Measurements from ENCODE around the gene MYO19. TPM values are rescaled to one million over a fixed set of nuclear protein-coding genes. Genes with fewer than 3 reads are reported as not detected.

Gene MYO19
- total and polyA plus RNA-seq, 9 of the 15 experiments (the other 6 are each of a cell fraction or from before 2014, with no cell fraction given) = 21.6 to 176 (median 129) TPM

GRCh38 chr17:36534840-36535668 lies at the start of gene MYO19, which contains the start of gene PIGW (continued):
- TF ChIP-seq NR0B1 (IDR thresholded peaks at IDR 0.05; ENCODE audit: partially characterized antibody) (no peak), MITF (IDR thresholded peaks at IDR 0.05) (no peak; the same call in 1 of the 2 replicates), ZNF354B (CRISPR knock-in tag; IDR thresholded peaks at IDR 0.05) (no peak), MXD1 (CRISPR knock-in tag; IDR thresholded peaks at IDR 0.05; ENCODE audit: borderline replicate concordance, poor library complexity, severe bottlenecking) (peak; percentile 94), ZNF444 (CRISPR knock-in tag; IDR thresholded peaks at IDR 0.05) (no peak), LARP7 (IDR thresholded peaks at IDR 0.05) (no peak), CBX5 (IDR thresholded peaks at IDR 0.05; ENCODE audit: borderline replicate concordance, low read depth) (no peak), KDM4B (IDR thresholded peaks at IDR 0.05; ENCODE audit: borderline replicate concordance in 2 of 2, low read depth in 1 of 2) (peak in 1 of 2 experiments; percentile 75; a peak in 1 of 4 replicates), FOXK1 (CRISPR knock-in tag; IDR thresholded peaks at IDR 0.05; ENCODE audit: borderline replicate concordance) (no peak), CHCHD3 (CRISPR knock-in tag; IDR thresholded peaks at IDR 0.05) (no peak), HMG20A (CRISPR knock-in tag; conservative IDR thresholded peaks at IDR 0.05) (no peak), NR2C1 (IDR thresholded peaks at IDR 0.05) (0 out of 2 replicates have a peak, but pooled peaks have one; percentile 25), NR2C1 (tag; IDR thresholded peaks at IDR 0.05) (no peak), RBM34 (IDR thresholded peaks at IDR 0.05; ENCODE audit: borderline replicate concordance, insufficient read depth, low read length) (no peak), ZSCAN29 (IDR thresholded peaks at IDR 0.05) (no peak), ZBTB43 (CRISPR knock-in tag; IDR thresholded peaks at IDR 0.05) (peak; percentile 28; the same call in 1 of the 2 replicates), GABPA (tag; conservative IDR thresholded peaks at IDR 0.05; ENCODE audit: low read depth) (peak; percentile 98), STAT6 (CRISPR knock-in tag; IDR thresholded peaks at IDR 0.05) (no peak), MAFF (IDR thresholded peaks at IDR 0.05; ENCODE audit: low read length) (peak; percentile 27; the same call in 1 of the 2 replicates), ZNF384 (IDR thresholded peaks at IDR 0.05; ENCODE audit: low read depth, low read length) (no peak)

Measured in K562 (cell line).